ENCODE results near the gene SDC1. TPM values are rescaled to one million over a fixed set of nuclear protein-coding genes. Genes with fewer than 3 reads are reported as not detected.

Gene SDC1
- total and polyA plus RNA-seq, 11 donors: 0.15 to 2.2 (median 0.36) TPM; not detected in 1

DNA sequence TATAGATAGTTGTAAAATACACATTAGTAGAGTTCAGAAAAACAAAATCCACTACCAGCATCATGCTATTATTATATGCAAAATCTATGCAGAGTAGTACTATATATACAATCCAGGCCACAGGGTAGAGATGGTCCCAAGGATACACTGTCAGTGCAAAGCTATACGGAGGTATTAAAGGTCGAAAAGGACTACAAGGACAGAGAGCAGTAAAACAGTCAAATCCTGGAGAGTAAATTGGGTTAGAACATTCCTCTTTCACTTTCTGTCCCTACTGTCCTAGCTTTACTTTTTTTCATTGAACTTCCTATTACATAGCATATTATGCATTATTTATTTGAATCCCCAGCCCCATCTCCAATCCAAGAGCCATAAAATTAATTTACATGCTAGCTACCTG lies 39.7 kb upstream of the SDC1 start:
- no peaks in the 10 kb centered on the region for H3K9me3 ChIP-seq
- H3K36me3 ChIP-seq: peaks cover 0 to 75% (median 41%) of the 10 kb centered on the region in 9 donors
- H3K27ac ChIP-seq: no peak overlapping the region
- no peak for TF ChIP-seq POLR2A (IDR thresholded peaks at IDR 0.05)
- TF ChIP-seq, protein P1, sequence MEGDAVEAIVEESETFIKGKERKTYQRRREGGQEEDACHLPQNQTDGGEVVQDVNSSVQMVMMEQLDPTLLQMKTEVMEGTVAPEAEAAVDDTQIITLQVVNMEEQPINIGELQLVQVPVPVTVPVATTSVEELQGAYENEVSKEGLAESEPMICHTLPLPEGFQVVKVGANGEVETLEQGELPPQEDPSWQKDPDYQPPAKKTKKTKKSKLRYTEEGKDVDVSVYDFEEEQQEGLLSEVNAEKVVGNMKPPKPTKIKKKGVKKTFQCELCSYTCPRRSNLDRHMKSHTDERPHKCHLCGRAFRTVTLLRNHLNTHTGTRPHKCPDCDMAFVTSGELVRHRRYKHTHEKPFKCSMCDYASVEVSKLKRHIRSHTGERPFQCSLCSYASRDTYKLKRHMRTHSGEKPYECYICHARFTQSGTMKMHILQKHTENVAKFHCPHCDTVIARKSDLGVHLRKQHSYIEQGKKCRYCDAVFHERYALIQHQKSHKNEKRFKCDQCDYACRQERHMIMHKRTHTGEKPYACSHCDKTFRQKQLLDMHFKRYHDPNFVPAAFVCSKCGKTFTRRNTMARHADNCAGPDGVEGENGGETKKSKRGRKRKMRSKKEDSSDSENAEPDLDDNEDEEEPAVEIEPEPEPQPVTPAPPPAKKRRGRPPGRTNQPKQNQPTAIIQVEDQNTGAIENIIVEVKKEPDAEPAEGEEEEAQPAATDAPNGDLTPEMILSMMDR (IDR thresholded peaks at IDR 0.05): no peak
- intact Hi-C loops (cut with DNase I): no loop called here
- 69 to 77% (median 74%) methylated on average over 2 of the region's 2 CpGs for WGBS, 4 donors
- H3K4me1 ChIP-seq: no peaks in the 10 kb centered on the region
- no peak for DNase-seq
- no peak for ATAC-seq
- H3K4me3 ChIP-seq: no peak overlapping the region
- H3K27me3 ChIP-seq: no peaks in the 10 kb centered on the region

DNA sequence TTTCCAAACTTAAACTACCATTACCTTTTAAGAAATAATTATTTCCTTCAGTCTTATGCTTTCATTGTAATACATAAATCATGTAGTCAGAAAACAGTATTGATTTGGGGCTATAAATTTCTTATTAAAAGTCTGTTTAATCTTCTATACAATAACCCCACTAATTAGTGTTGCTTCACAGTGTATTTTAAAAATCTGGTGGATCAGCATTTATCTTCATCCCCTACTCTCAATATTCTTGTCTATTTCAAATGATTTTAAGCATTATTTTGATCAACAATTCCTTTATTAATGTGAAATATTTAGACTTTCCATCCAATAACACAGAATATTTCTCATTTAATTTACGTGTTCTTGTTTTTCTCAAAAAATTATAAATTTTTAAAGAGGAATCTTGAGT lies 32.5 kb upstream of the SDC1 start:
- H3K4me1 ChIP-seq: no peaks in the 10 kb centered on the region
- no peak for ATAC-seq
- intact Hi-C loops (cut with DNase I): no loop called here
- 96 to 100% (median 99%) methylated on average over 1 of the region's 1 CpG for WGBS, 4 donors
- no peak overlapping the region for H3K4me3 ChIP-seq
- TF ChIP-seq, protein P1 (IDR thresholded peaks at IDR 0.05): no peak
- TF ChIP-seq POLR2A (IDR thresholded peaks at IDR 0.05): no peak
- H3K27me3 ChIP-seq: no peaks in the 10 kb centered on the region
- H3K36me3 ChIP-seq: peaks cover 0 to 97% (median 93%) of the 10 kb centered on the region in 9 donors
- no peak overlapping the region for H3K27ac ChIP-seq
- DNase-seq: no peak
- no peaks in the 10 kb centered on the region for H3K9me3 ChIP-seq

- WGBS, 4 donors: 94 to 97% (median 95%) methylated on average over 4 of the region's 4 CpGs
- DNase-seq: no peak
- H3K36me3 ChIP-seq: peaks cover 0 to 97% (median 94%) of the 10 kb centered on the region in 9 donors
- no peaks in the 10 kb centered on the region for H3K9me3 ChIP-seq
- intact Hi-C loops (cut with DNase I): no loop called here
- ATAC-seq: no peak
- TF ChIP-seq, protein P1 (IDR thresholded peaks at IDR 0.05): no peak
- TF ChIP-seq POLR2A (IDR thresholded peaks at IDR 0.05): no peak
- no peaks in the 10 kb centered on the region for H3K27me3 ChIP-seq
- no peak overlapping the region for H3K4me3 ChIP-seq
- no peaks in the 10 kb centered on the region for H3K4me1 ChIP-seq
- no peak overlapping the region for H3K27ac ChIP-seq
Observed at GRCh38 chr2:20254731-20255130, 29.8 kb upstream of the SDC1 start.

- intact Hi-C loops (cut with DNase I): no loop called here
Observed at GRCh38 chr2:20250436-20250835, 25.5 kb upstream of the SDC1 start.

More at GRCh38 chr2:20250436-20250835, 25.5 kb upstream of the SDC1 start:
- TF ChIP-seq, protein P1 (IDR thresholded peaks at IDR 0.05): no peak
- no peak for TF ChIP-seq POLR2A (IDR thresholded peaks at IDR 0.05)
- H3K36me3 ChIP-seq: peaks cover 0 to 94% (median 81%) of the 10 kb centered on the region in 9 donors
- no peak overlapping the region for H3K27ac ChIP-seq
- H3K27me3 ChIP-seq: no peaks in the 10 kb centered on the region
- no peak for DNase-seq
- no peaks in the 10 kb centered on the region for H3K9me3 ChIP-seq
- no peak for ATAC-seq
- H3K4me3 ChIP-seq: no peak overlapping the region
- H3K4me1 ChIP-seq: no peaks in the 10 kb centered on the region
